Suprapubic skin (tissue), 4 donors: ENCODE measurements around the gene F8. TPM values are rescaled to one million over a fixed set of nuclear protein-coding genes. Genes with fewer than 3 reads are reported as not detected.
A peak's percentile ranks its signal among the peaks of the same experiment; 100 is the strongest.

Experiments used
- DNase-seq, 2 donors: peaks; one replicate each; pipeline ENCODE4 v3.0.0-alpha.2; 2019; ENCODE audit warnings: low spot score in 2 of 2
- H3K27ac ChIP-seq: fragments of 200-600 bp; sonication (generic); one replicate; pipeline ENCODE4 v1.5.1; 2019
- H3K27me3 ChIP-seq: fragments of 200-600 bp; sonication (generic); one replicate; pipeline ENCODE4 v1.5.1; 2019
- H3K36me3 ChIP-seq: fragments of 200-600 bp; sonication (generic); one replicate; pipeline ENCODE4 v1.5.1; 2019
- H3K4me1 ChIP-seq: fragments of 200-600 bp; sonication (generic); one replicate; pipeline ENCODE4 v1.5.1; 2019
- H3K4me3 ChIP-seq: fragments of 200-600 bp; sonication (generic); one replicate; pipeline ENCODE4 v1.5.1; 2019; ENCODE audit warnings: mild to moderate bottlenecking
- H3K9me3 ChIP-seq: fragments of 200-600 bp; sonication (generic); one replicate; pipeline ENCODE4 v1.5.1; 2019
- EP300 ChIP-seq: sonication (generic); formaldehyde crosslinking; IDR thresholded peaks from one replicate; pipeline ENCODE4 v1.6.1; 2017; ENCODE audit warnings: antibody characterized with exemption
- POLR2A ChIP-seq, 2 donors: fragments of 450-650 bp; IDR thresholded peaks; one replicate each; pipeline ENCODE4 v1.6.1; 2017; ENCODE audit warnings: antibody characterized with exemption in 2 of 2, mild to moderate bottlenecking in 2 of 2, moderate library complexity in 2 of 2
- POLR2AphosphoS5 ChIP-seq, 3 donors: sonication (generic); formaldehyde crosslinking; IDR thresholded peaks; one replicate each; pipeline ENCODE4 v1.6.1; 2017; ENCODE audit warnings: antibody characterized with exemption in 3 of 3
- WGBS: methylation state at CpG from one replicate; pipeline ENCODE4 v1.1.5; 2018; 5-methylcytosine and 5-hydroxymethylcytosine counted together
- total RNA-seq, 4 donors: library from RNA; depleted of rRNA; stranded (reverse); fragments of >200 nt; gene quantifications; one replicate each; pipeline ENCODE4 v1.1.0, GENCODE V29; 2016
- TF ChIP-seq, protein P1 (sequence below), 2 donors: fragments of 200-600 bp in 1 of 2; fragments of 450-650 bp in 1 of 2; sonication (generic) in 1 of 2; IDR thresholded peaks; one replicate each; pipeline ENCODE4 v1.5.1; 2016 to 2019; ENCODE audit warnings: antibody characterized with exemption in 2 of 2, mild to moderate bottlenecking in 1 of 2, moderate library complexity in 1 of 2

Gene F8
- total RNA-seq, result 10 to 100 TPM in 1 of 4 donors, 1 to 10 TPM in 3; 5.1 to 15.0 (median 6.7) TPM

DNA sequence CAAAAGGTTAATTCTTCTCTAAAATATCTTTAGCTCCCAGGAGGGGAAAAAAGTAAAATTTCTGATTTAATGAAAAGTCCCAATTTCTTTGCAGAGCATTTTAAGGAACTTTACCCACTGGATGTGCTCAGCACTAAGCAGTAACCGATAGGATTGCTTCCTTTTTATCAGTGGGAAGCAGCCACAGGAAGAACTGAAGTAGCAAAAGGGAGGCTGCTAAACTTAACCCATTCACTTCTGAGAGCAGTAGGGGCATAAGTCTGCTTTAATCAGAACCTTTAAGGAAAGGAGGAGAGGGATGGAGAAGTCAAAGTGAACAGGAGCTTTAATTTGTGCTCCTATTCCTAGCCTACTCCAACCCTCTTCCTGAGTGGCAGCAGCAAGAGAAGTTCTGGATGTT, at the start of gene F8:
TSS of gene F8 (minus strand) at position 139 of the 400 bp plus-strand sequence. CDS start 171 bp downstream, outside the sequence.
- Histone ChIP-seq H3K4me3 (no peak within 1 kb of the TSS), H3K27ac (no peak within 1 kb of the TSS), H3K36me3 (no peaks in the 10 kb centered on the region), H3K4me1 (no peaks in the 10 kb centered on the region), H3K27me3 (no peaks in the 10 kb centered on the region), H3K9me3 (no peaks in the 10 kb centered on the region)
- TF ChIP-seq EP300 (no peak), POLR2AphosphoS5 (IDR thresholded peaks at IDR 0.05) (no peak), POLR2A (IDR thresholded peaks at IDR 0.05) (no peak)
- TF ChIP-seq, protein P1, sequence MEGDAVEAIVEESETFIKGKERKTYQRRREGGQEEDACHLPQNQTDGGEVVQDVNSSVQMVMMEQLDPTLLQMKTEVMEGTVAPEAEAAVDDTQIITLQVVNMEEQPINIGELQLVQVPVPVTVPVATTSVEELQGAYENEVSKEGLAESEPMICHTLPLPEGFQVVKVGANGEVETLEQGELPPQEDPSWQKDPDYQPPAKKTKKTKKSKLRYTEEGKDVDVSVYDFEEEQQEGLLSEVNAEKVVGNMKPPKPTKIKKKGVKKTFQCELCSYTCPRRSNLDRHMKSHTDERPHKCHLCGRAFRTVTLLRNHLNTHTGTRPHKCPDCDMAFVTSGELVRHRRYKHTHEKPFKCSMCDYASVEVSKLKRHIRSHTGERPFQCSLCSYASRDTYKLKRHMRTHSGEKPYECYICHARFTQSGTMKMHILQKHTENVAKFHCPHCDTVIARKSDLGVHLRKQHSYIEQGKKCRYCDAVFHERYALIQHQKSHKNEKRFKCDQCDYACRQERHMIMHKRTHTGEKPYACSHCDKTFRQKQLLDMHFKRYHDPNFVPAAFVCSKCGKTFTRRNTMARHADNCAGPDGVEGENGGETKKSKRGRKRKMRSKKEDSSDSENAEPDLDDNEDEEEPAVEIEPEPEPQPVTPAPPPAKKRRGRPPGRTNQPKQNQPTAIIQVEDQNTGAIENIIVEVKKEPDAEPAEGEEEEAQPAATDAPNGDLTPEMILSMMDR (IDR thresholded peaks at IDR 0.05), result no peak
- 7% methylated on average over 1 of the region's 1 CpG for WGBS
- no peak for DNase-seq

DNA sequence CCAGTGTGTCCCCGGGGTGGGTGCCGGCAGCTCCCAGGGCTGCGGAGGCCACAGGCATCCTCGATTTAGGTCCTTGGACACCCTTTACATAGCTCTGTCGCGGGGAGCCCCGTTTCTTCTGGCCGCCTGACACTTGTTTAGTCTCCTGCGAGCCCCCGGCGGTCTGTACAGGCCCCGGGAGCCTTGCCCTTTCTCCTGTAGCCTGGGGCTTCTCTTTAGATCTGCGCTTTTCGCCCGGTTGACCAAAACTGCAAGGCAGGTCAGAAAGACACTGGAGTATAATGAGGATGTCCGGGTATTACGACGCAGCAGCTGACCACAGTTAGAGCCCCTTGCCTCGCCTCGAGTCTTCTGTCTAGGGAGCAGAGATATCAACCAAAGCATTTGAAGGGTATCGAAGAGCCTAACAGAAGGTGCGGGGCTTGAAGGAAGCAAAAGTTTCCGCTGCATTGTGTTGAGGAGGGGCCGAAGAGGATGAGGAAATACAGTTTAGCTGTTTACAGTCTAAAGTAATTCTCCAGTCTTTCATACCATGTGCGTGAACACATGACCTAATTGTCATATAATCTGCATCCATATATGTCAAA, 49.3 kb upstream of the F8 start:
- 46% methylated on average over 25 of the region's 25 CpGs for WGBS

DNA sequence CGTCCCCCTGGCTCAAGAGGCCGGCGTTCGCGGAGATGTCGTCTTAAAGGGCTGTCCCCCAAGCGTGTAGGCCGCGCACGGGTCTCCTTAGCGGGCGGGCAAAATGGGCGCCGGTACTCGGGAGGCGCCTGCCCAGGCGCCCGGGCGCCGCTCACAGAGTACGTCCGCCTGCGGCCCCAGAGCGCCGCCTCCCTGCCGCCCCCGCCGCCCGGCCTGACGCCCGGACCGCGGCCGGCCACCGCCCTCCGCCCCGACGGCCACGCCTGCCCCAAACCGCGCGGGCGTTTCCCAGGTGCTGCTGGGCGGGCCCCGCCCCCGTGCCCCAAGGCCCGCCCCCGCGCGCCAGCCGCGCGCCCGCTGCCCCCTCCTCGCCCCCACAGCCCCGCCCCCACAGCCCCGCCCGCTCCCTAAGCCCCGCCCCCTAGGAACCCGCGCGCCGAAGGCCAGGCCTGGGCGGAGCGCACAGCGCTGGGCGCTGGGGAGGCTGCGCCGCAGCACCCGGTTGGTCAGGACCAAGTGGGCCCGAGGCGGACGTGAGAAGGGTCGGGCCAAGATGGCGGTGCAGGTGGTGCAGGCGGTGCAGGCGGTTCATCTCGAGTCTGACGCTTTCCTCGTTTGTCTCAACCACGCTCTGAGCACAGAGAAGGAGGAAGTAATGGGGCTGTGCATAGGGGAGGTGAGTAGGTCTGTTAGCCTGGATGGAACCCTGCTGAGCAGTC, 48.6 kb upstream of the F8 start, which contains the start of the genes BRCC3, CMC4 and MTCP1:
TSS of gene BRCC3 (plus strand) at position 534 of the 719 bp plus-strand sequence. CDS start at position 554, 20 bp downstream.
TSS of gene CMC4 (minus strand) at position 162 of the 719 bp plus-strand sequence. CDS start 7,113 bp downstream, outside the sequence.
TSS of gene MTCP1 (minus strand) at position 162 of the 719 bp plus-strand sequence. CDS start 5,126 bp downstream, outside the sequence.
- Histone ChIP-seq H3K27ac (peak within 1 kb of the TSS; percentile 87), H3K36me3 (peaks cover 6% of the 10 kb centered on the region), H3K4me1 (no peaks in the 10 kb centered on the region), H3K9me3 (no peaks in the 10 kb centered on the region), H3K4me3 (peak within 1 kb of the TSS; percentile 63), H3K27me3 (no peaks in the 10 kb centered on the region)
- peak; percentile 78 to 82 for DNase-seq
- peak in 1 of 2 donors; percentile 68 for TF ChIP-seq POLR2A (IDR thresholded peaks at IDR 0.05)
- peak in 1 of 3 donors; percentile 27 for TF ChIP-seq POLR2AphosphoS5 (IDR thresholded peaks at IDR 0.05)
- TF ChIP-seq, protein P1 (IDR thresholded peaks at IDR 0.05), result no peak
- no peak for TF ChIP-seq EP300
- 48% methylated on average over 45 of the region's 81 CpGs for WGBS

More for the DNA sequence above, 49.3 kb upstream of the F8 start:
- Histone ChIP-seq H3K27ac (peak overlapping the region; percentile 87), H3K27me3 (no peaks in the 10 kb centered on the region), H3K4me1 (no peaks in the 10 kb centered on the region), H3K9me3 (no peaks in the 10 kb centered on the region), H3K4me3 (peak overlapping the region; percentile 63), H3K36me3 (peaks cover 10% of the 10 kb centered on the region)
- TF ChIP-seq EP300, result no peak
- TF ChIP-seq POLR2A (IDR thresholded peaks at IDR 0.05), result no peak
- TF ChIP-seq, protein P1 (IDR thresholded peaks at IDR 0.05), result no peak
- no peak for TF ChIP-seq POLR2AphosphoS5 (IDR thresholded peaks at IDR 0.05)
- peak in 1 of 2 donors; percentile 62 for DNase-seq

DNA sequence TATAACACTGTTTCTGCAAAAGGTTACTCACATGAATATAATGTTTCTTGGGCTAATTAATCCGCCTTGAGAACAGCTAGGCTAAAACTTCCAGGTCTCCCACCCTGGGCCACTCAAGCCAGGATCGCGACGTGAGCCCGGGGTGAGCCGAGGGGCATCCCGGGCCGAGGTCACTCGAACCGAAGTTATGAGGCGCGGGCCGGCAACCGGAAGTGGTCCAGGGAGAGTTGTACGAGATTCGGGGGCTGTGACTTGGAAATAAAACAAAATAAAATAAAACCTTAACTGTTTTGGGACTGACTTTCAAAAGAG, 48.1 kb upstream of the F8 start:
- WGBS, result 40% methylated on average over 16 of the region's 16 CpGs
- Histone ChIP-seq H3K27ac (peak overlapping the region; percentile 87), H3K27me3 (no peaks in the 10 kb centered on the region), H3K9me3 (no peaks in the 10 kb centered on the region), H3K4me3 (peak overlapping the region; percentile 63), H3K36me3 (peaks cover 5% of the 10 kb centered on the region), H3K4me1 (no peaks in the 10 kb centered on the region)
- DNase-seq, result peak in 1 of 2 donors; percentile 63
- no peak for TF ChIP-seq POLR2AphosphoS5 (IDR thresholded peaks at IDR 0.05)
- TF ChIP-seq, protein P1 (IDR thresholded peaks at IDR 0.05), result no peak

DNA sequence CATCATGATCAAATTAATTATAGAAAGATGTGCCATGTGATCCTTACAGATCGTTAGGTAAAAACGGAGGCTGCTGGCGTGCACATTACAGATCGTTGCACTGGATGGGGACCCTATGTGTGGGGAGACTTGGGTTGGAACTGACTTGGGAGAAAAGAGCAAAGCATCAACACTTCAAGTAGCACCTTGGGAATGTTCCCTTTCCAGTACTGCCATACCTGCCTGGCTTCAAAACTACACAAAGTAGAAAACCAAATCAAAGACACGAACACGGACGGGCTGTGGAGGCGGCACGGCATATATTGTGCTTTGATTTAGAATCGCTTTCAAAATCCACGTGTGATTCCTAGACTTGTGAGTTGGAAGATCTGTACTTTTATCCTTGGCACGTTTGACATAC, 47.5 kb upstream of the F8 start:
- no peak overlapping the region for H3K27ac ChIP-seq
- H3K4me1 ChIP-seq, result no peaks in the 10 kb centered on the region
- H3K27me3 ChIP-seq, result no peaks in the 10 kb centered on the region
- 46% methylated on average over 12 of the region's 12 CpGs for WGBS
- H3K9me3 ChIP-seq, result no peaks in the 10 kb centered on the region
- TF ChIP-seq POLR2A (IDR thresholded peaks at IDR 0.05), result no peak
- no peak for TF ChIP-seq POLR2AphosphoS5 (IDR thresholded peaks at IDR 0.05)
- TF ChIP-seq EP300, result no peak
- H3K36me3 ChIP-seq, result no peaks in the 10 kb centered on the region
- H3K4me3 ChIP-seq, result peak overlapping the region; percentile 63
- DNase-seq, result no peak
